ENCODE measurements around the gene ZNF92.
"Not testable (repeated sequence)": the region's sequence is repeated elsewhere in the genome, so short reads cannot be mapped to it uniquely, and the experiment has no call there.

Gene ZNF92

GRCh38 chr7:65373608-65374351 lies at the start of gene ZNF92:
ZNF92 (plus strand) TSS chr7:65373855; CDS start chr7:65373998, 143 bp downstream.
- peak; percentile 89 for DNase-seq

- DNase-seq = no peak
Observed at GRCh38 chr7:65325793-65326432, 47.7 kb upstream of the ZNF92 start.

- DNase-seq = no peak
Observed at GRCh38 chr7:65338346-65338745, 35.3 kb upstream of the ZNF92 start.

GRCh38 chr7:65339257-65339656 lies 34.4 kb upstream of the ZNF92 start:
- no peak for DNase-seq

- DNase-seq = no peak
Observed at GRCh38 chr7:65342723-65343629, 30.7 kb upstream of the ZNF92 start.

GRCh38 chr7:65344541-65344940 lies 29.1 kb upstream of the ZNF92 start:
- not testable (repeated sequence) for DNase-seq

GRCh38 chr7:65354263-65354662 lies 19.4 kb upstream of the ZNF92 start:
- DNase-seq = no peak

- no peak for DNase-seq
Observed at GRCh38 chr7:65369843-65370242, 3.8 kb upstream of the ZNF92 start.

GRCh38 chr7:65371468-65371867 lies 2.2 kb upstream of the ZNF92 start:
- DNase-seq = no peak

- no peak for DNase-seq
Observed at GRCh38 chr7:65379318-65379717, 5.7 kb downstream of the ZNF92 start.

GRCh38 chr7:65381742-65382141 lies 8.1 kb downstream of the ZNF92 start:
- no peak for DNase-seq

GRCh38 chr7:65382452-65382851 lies 8.8 kb downstream of the ZNF92 start:
- no peak for DNase-seq

GRCh38 chr7:65387891-65388290 lies 14.2 kb downstream of the ZNF92 start:
- DNase-seq = no peak

GRCh38 chr7:65390588-65390987 lies 16.9 kb downstream of the ZNF92 start:
- no peak for DNase-seq

- DNase-seq = no peak
Observed at GRCh38 chr7:65397730-65398142, 24.1 kb downstream of the ZNF92 start.

- not testable (repeated sequence) for DNase-seq
Observed at GRCh38 chr7:65398671-65399070, 25.0 kb downstream of the ZNF92 start.

- not testable (repeated sequence) for DNase-seq
Observed at GRCh38 chr7:65399101-65399500, 25.4 kb downstream of the ZNF92 start.

- DNase-seq = no peak
Observed at GRCh38 chr7:65404020-65404419, 30.4 kb downstream of the ZNF92 start.

GRCh38 chr7:65406706-65407105 lies 33.1 kb downstream of the ZNF92 start:
- DNase-seq = not testable (repeated sequence)

- no peak for DNase-seq
Observed at GRCh38 chr7:65409363-65409762, 35.7 kb downstream of the ZNF92 start.

GRCh38 chr7:65411249-65411648 lies 37.6 kb downstream of the ZNF92 start:
- no peak for DNase-seq

- DNase-seq = no peak
Observed at GRCh38 chr7:65422670-65423069, 49.0 kb downstream of the ZNF92 start.

GRCh38 chr7:65423286-65423685 lies 49.6 kb downstream of the ZNF92 start:
- not testable (repeated sequence) for DNase-seq
